NCI-H748 treated with DMSO at 0.1 percent for 48 hours (cell line): ENCODE measurements around the gene SPEF2.
"Not testable (repeated sequence)": the region's sequence is repeated elsewhere in the genome, so short reads cannot be mapped to it uniquely, and the experiment has no call there.

Experiments
- DNase-seq: peaks from one replicate; lab custom pipeline; 2025; lab: John Stamatoyannopoulos, UW

SPEF2 gene

GRCh38 chr5:35853631-35854030 is 236.0 kb downstream of the SPEF2 start:
- no peak for DNase-seq

- no peak for DNase-seq
These were observed 236.6 kb downstream of the SPEF2 start for GRCh38 chr5:35854248-35854647.

- DNase-seq, result no peak
These were observed 237.5 kb downstream of the SPEF2 start for GRCh38 chr5:35855187-35855586.

- not testable (repeated sequence) for DNase-seq
These were observed 238.6 kb downstream of the SPEF2 start for GRCh38 chr5:35856186-35856764.

DNA sequence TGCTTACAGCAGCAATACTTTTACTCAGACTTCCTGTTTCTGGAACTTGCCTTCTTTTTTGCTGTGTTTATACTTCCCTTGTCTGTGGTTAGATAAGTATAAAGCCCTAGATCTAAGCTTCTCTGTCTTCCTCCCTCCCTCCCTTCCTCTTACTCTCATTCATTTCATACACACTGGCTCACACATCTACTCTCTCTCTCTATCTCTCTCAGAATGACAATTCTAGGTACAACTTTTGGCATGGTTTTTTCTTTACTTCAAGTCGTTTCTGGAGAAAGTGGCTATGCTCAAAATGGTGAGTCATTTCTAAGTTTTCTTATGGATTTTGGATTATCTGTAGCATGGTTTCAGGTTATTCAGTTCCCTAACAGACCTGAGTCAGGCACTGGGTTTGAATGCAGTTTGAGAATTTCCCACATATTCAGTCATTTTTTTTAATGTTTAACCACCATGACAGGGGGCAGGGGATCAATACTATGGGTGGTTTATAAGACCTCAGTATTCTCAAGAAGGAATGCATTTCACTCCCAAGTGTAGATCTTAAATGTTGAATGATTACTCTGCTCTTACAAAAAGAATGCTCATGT is 239.2 kb downstream of the SPEF2 start, which contains the start of gene IL7R:
Gene IL7R (plus strand): TSS at position 127 of the 587 bp plus-strand sequence. CDS start 87 bp downstream, at position 214.
- no peak for DNase-seq

DNA sequence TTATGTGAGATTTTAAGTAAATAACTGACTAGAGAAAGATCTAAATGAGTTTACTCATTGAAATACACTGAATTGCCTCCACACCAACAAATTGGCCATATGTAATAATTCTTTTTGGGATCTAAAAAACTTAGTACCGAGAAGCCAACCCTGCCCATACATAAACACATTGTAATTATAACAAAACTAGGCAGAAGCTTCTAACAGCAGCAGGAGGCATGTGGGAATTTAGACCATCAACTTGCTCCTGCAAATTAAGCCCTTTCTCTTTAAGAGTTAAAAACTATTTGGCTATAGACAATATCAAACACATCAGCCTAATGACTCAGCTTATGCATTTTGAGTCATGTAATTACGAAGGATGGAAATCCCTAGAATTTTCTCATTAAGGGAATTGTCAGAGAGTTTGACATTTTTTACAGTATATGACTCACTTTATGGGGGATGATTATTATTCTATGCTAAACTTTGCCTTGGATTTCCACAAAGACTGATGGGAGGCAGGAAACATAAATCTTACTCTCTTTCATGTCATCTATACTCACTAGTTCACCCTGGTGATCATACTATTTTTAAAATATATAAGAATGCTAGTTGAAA is 240.0 kb downstream of the SPEF2 start:
- no peak for DNase-seq

DNA sequence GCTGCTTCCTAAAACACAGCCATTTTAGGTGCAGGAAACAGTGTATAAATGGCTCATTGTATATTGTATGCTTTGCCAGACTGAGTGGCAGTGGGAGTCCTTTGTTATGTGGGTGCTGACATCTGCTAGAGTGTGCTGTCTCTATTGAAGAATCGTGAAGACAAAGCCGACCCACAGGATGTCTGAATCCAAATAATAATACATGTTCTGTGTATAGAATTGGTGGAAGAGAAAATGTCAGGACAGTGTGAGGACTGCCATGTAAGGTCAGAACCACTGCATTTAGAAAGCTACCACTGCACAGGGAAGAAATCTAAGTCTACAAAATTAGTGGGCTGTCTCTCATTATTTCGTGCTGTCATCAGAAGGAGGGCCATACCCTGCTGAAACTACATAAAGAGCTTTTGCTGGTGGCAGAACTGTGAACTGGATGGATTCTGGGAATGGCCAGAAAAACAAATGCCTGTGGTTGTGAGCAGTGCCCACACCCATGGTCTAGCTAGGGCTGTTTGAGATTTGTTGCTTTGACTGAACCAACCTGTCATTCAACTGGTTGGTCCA is 241.5 kb downstream of the SPEF2 start:
- DNase-seq, result peak; percentile 92

- DNase-seq, result no peak
These were observed 243.0 kb downstream of the SPEF2 start for GRCh38 chr5:35860686-35861085.

DNA sequence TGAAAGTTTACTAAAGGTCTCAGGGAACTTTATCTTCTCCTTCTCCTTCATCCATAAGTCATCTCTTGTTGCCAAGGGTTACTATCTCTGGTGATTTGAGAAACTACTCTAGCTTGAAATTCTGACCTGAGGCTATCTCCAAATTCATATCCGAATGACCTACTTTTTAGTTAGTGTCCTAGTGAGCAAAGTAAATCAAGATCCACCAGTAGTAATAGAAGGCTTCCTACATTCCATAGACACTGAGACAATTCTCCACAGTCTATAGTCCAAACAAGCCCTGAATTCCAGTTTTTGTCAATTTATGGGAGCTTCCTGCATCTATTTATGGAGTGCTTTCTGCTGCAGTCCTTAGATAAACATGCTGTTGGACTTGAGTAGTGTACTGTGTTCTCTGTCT is 244.1 kb downstream of the SPEF2 start:
- no peak for DNase-seq

DNA sequence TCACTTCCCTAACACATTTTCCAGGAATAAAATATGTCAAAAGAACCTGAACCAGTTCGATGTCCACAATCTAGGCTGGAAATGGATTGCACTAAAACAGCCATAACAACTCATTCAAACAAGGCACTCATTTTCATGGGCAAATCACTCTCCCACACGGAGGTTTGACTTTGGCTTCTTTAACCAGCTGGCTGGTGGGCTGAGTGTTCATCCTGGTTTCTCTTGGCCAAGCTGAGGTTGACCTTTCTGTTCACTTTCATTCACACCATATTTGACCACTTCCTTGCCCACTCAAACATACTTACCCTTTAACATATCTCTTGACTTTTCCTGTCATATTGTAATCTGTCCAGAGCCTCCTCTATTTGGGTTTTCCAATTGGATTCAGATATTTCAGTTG is 244.5 kb downstream of the SPEF2 start:
- no peak for DNase-seq

- DNase-seq, result no peak
These were observed 245.5 kb downstream of the SPEF2 start for GRCh38 chr5:35863159-35863558.
